Calu3 (cell line): Measurements from ENCODE around the gene HAGHL. TPM values are rescaled to one million over a fixed set of nuclear protein-coding genes. Genes with fewer than 3 reads are reported as not detected.

Source experiments
- BruUV-seq: library from RNA; stranded (reverse); fragments of 400-500 nt; replicated peaks from 2 replicates; lab custom pipeline; 2021; lab: Mats Ljungman, UMichigan
- CTCF ChIA-PET: fragments of 300-600 bp; sonication (Branson Sonifier 250); formaldehyde crosslinking; loops from one replicate; lab custom pipeline; 2022; ENCODE audit warnings: antibody characterized with exemption; lab: Charles Lee
- DNase-seq: peaks from one replicate; pipeline ENCODE4 v3.0.0; 2022
- H3K27ac Mint-ChIP-seq: one replicate; pipeline ENCODE4 v1.8.0; 2022; ENCODE audit warnings: mixed read lengths; ENCODE audit not compliant: unreplicated experiment
- H3K27me3 Mint-ChIP-seq: one replicate; pipeline ENCODE4 v1.8.0; 2022; ENCODE audit warnings: mixed read lengths; ENCODE audit not compliant: unreplicated experiment
- H3K36me3 Mint-ChIP-seq: one replicate; pipeline ENCODE4 v1.8.0; 2022; ENCODE audit warnings: mild to moderate bottlenecking, moderate library complexity, mixed read lengths; ENCODE audit not compliant: insufficient read depth, unreplicated experiment
- H3K4me1 Mint-ChIP-seq: one replicate; pipeline ENCODE4 v1.8.0; 2022; ENCODE audit warnings: mild to moderate bottlenecking, low read depth, mixed read lengths; ENCODE audit not compliant: unreplicated experiment
- H3K4me3 Mint-ChIP-seq: one replicate; pipeline ENCODE4 v1.8.0; 2022; ENCODE audit warnings: mild to moderate bottlenecking, low read depth, moderate library complexity, mixed read lengths; ENCODE audit not compliant: unreplicated experiment
- H3K9me3 Mint-ChIP-seq: one replicate; pipeline ENCODE4 v1.8.0; 2022; ENCODE audit warnings: low read depth, mixed read lengths; ENCODE audit not compliant: unreplicated experiment
- CTCF ChIP-seq: fragments of 200-600 bp; IDR thresholded peaks from one replicate; pipeline ENCODE4 v1.8.0; 2022; ENCODE audit warnings: antibody characterized with exemption; ENCODE audit not compliant: unreplicated experiment
- intact Hi-C: fragments of 100-400 bp; cut with micrococcal nuclease; formaldehyde crosslinking; loops from one replicate; pipeline ENCODE4 v1.10.0; 2022; ENCODE audit not compliant: unreplicated experiment
- total RNA-seq: library from RNA; stranded (reverse); gene quantifications from 2 replicates; pipeline ENCODE4 v1.2.3, GENCODE V29; 2022

HAGHL gene
- total RNA-seq, 1 experiment from 2014 or later: 11.7 TPM

GRCh38 chr16:678858-679813, 47.8 kb upstream of the HAGHL start:
- Mint-ChIP-seq H3K4me3 (peak overlapping the region; percentile 94), H3K36me3 (peaks cover 76% of the 10 kb centered on the region), H3K27ac (no peak overlapping the region), H3K9me3 (no peaks in the 10 kb centered on the region), H3K4me1 (peaks cover 22% of the 10 kb centered on the region), H3K27me3 (no peaks in the 10 kb centered on the region)
- no TSS peak for BruUV-seq
- no peak for TF ChIP-seq CTCF
- DNase-seq: no peak
- intact Hi-C loops: no loop called here
- CTCF ChIA-PET: interaction anchor here (0.8 kb wide), 1 partner anchor 13 kb away, joined by 3 read pairs; no protein-coding TSS in a partner anchor

- peak; percentile 93 for DNase-seq
- Mint-ChIP-seq H3K36me3 (peaks cover 78% of the 10 kb centered on the region), H3K27me3 (no peaks in the 10 kb centered on the region), H3K9me3 (no peaks in the 10 kb centered on the region), H3K4me3 (peak within 1 kb of the TSS; percentile 94), H3K27ac (peak within 1 kb of the TSS; percentile 89), H3K4me1 (peaks cover 22% of the 10 kb centered on the region)
- BruUV-seq: no TSS peak
- CTCF ChIA-PET: interaction anchor here (0.7 to 1.2 kb wide), 4 partner anchors 10 to 307 kb away, joined by 3 read pairs; partner anchors contain the start of genes CIAO3 and WDR24
- no peak for TF ChIP-seq CTCF
- intact Hi-C loops: no loop called here
Measured at GRCh38 chr16:679814-680624, 46.9 kb upstream of the HAGHL start, which contains the start of gene STUB1. Gene STUB1 (plus strand): TSS chr16:680410. CDS start chr16:680526, 116 bp downstream.

GRCh38 chr16:680625-680945, 46.3 kb upstream of the HAGHL start:
- BruUV-seq: no TSS peak
- intact Hi-C loops: no loop called here

More at GRCh38 chr16:680625-680945, 46.3 kb upstream of the HAGHL start:
- Mint-ChIP-seq H3K4me3 (peak overlapping the region; percentile 94), H3K27ac (peak overlapping the region; percentile 89), H3K9me3 (no peaks in the 10 kb centered on the region), H3K36me3 (peaks cover 79% of the 10 kb centered on the region), H3K27me3 (no peaks in the 10 kb centered on the region), H3K4me1 (peaks cover 22% of the 10 kb centered on the region)
- CTCF ChIA-PET: interaction anchor here (0.7 to 1.2 kb wide), 3 partner anchors 9 to 306 kb away, joined by 3 read pairs; partner anchors contain the start of genes CIAO3 and WDR24
- TF ChIP-seq CTCF: no peak
- DNase-seq: no peak
